CD4-positive, alpha-beta T cell treated with Interleukin-17A for 4 hours (primary cell): Measurements from ENCODE around the gene ODAD4.

ENCODE experiments used
- DNase-seq: peaks from one replicate; pipeline ENCODE4 v3.0.0-alpha.2; 2020; ENCODE audit warnings: mixed read lengths

The ODAD4 gene

GRCh38 chr17:41972571-41973407 is 42.4 kb downstream of the ODAD4 start:
- DNase-seq: no peak

- no peak for DNase-seq
Observed at GRCh38 chr17:41973408-41973811, 43.0 kb downstream of the ODAD4 start.

GRCh38 chr17:41974031-41974430 is 43.6 kb downstream of the ODAD4 start:
- no peak for DNase-seq

- no peak for DNase-seq
Observed at GRCh38 chr17:41974658-41975057, 44.2 kb downstream of the ODAD4 start.

- no peak for DNase-seq
Observed at GRCh38 chr17:41975099-41976083, 45.0 kb downstream of the ODAD4 start.

GRCh38 chr17:41976142-41976768 is 45.8 kb downstream of the ODAD4 start:
- DNase-seq: no peak

- DNase-seq: no peak
Observed at GRCh38 chr17:41977991-41978390, 47.6 kb downstream of the ODAD4 start.

- DNase-seq: no peak
Observed at GRCh38 chr17:41982026-41982760, 51.8 kb downstream of the ODAD4 start.

- DNase-seq: no peak
Observed at GRCh38 chr17:41984454-41984853, 54.0 kb downstream of the ODAD4 start.

- DNase-seq: no peak
Observed at GRCh38 chr17:41985919-41986318, 55.5 kb downstream of the ODAD4 start.

GRCh38 chr17:41986634-41987033 is 56.2 kb downstream of the ODAD4 start:
- DNase-seq: no peak

GRCh38 chr17:41987642-41988041 is 57.2 kb downstream of the ODAD4 start:
- no peak for DNase-seq

GRCh38 chr17:41988418-41988817 is 58.0 kb downstream of the ODAD4 start:
- DNase-seq: no peak

GRCh38 chr17:41989702-41990419 is 59.4 kb downstream of the ODAD4 start:
- DNase-seq: no peak

- DNase-seq: no peak
Observed at GRCh38 chr17:41992576-41992975, 62.2 kb downstream of the ODAD4 start.

GRCh38 chr17:41996855-41997164 is 66.4 kb downstream of the ODAD4 start:
- DNase-seq: no peak

GRCh38 chr17:41998497-41998896 is 68.1 kb downstream of the ODAD4 start:
- DNase-seq: no peak

- DNase-seq: no peak
Observed at GRCh38 chr17:42000413-42001133, 70.2 kb downstream of the ODAD4 start.

GRCh38 chr17:42001729-42002128 is 71.3 kb downstream of the ODAD4 start:
- no peak for DNase-seq

GRCh38 chr17:42002175-42002791 is 71.9 kb downstream of the ODAD4 start:
- DNase-seq: no peak

GRCh38 chr17:42002792-42003301 is 72.4 kb downstream of the ODAD4 start:
- DNase-seq: no peak
